ENCODE data around the gene MAPRE2.
"Not testable (repeated sequence)": the region's sequence is repeated elsewhere in the genome, so short reads cannot be mapped to it uniquely, and the experiment has no call there.

MAPRE2 gene

GRCh38 chr18:35163721-35164120 lies 122.5 kb downstream of the MAPRE2 start:
- in situ Hi-C loops (cut with HindIII; ENCODE audit: low pct_unique_long_range_greater_than_20kb, low sequenced_read_pairs), result no loop called here
- no peak for DNase-seq (ENCODE audit: low read depth in 1 of 2, low spot score in 1 of 2)
- TF ChIP-seq JUND (IDR thresholded peaks at IDR 0.05; ENCODE audit: low read depth), result no peak

GRCh38 chr18:35164133-35164532 lies 122.9 kb downstream of the MAPRE2 start:
- TF ChIP-seq JUND (IDR thresholded peaks at IDR 0.05; ENCODE audit: low read depth), result no peak
- in situ Hi-C loops (cut with HindIII; ENCODE audit: low pct_unique_long_range_greater_than_20kb, low sequenced_read_pairs), result no loop called here
- no peak for DNase-seq (ENCODE audit: low read depth in 1 of 2, low spot score in 1 of 2)

GRCh38 chr18:35167332-35167731 lies 126.1 kb downstream of the MAPRE2 start:
- DNase-seq (ENCODE audit: low read depth in 1 of 2, low spot score in 1 of 2), result no peak
- TF ChIP-seq JUND (IDR thresholded peaks at IDR 0.05; ENCODE audit: low read depth), result no peak
- in situ Hi-C loops (cut with HindIII; ENCODE audit: low pct_unique_long_range_greater_than_20kb, low sequenced_read_pairs), result no loop called here

GRCh38 chr18:35167857-35168256 lies 126.6 kb downstream of the MAPRE2 start:
- no peak for DNase-seq (ENCODE audit: low read depth in 1 of 2, low spot score in 1 of 2)
- no peak for TF ChIP-seq JUND (IDR thresholded peaks at IDR 0.05; ENCODE audit: low read depth)
- in situ Hi-C loops (cut with HindIII; ENCODE audit: low pct_unique_long_range_greater_than_20kb, low sequenced_read_pairs), result no loop called here

- DNase-seq (ENCODE audit: low read depth in 1 of 2, low spot score in 1 of 2); in situ Hi-C loops (cut with HindIII; ENCODE audit: low pct_unique_long_range_greater_than_20kb, low sequenced_read_pairs): not testable (repeated sequence)
Observed at GRCh38 chr18:35170323-35170722, 129.1 kb downstream of the MAPRE2 start.

- in situ Hi-C loops (cut with HindIII; ENCODE audit: low pct_unique_long_range_greater_than_20kb, low sequenced_read_pairs), result no loop called here
- no peak for TF ChIP-seq JUND (IDR thresholded peaks at IDR 0.05; ENCODE audit: low read depth)
- no peak for DNase-seq (ENCODE audit: low read depth in 1 of 2, low spot score in 1 of 2)
Observed at GRCh38 chr18:35171315-35171987, 130.2 kb downstream of the MAPRE2 start.

GRCh38 chr18:35172009-35172408 lies 130.8 kb downstream of the MAPRE2 start:
- no peak for DNase-seq (ENCODE audit: low read depth in 1 of 2, low spot score in 1 of 2)
- in situ Hi-C loops (cut with HindIII; ENCODE audit: low pct_unique_long_range_greater_than_20kb, low sequenced_read_pairs), result no loop called here
- no peak for TF ChIP-seq JUND (IDR thresholded peaks at IDR 0.05; ENCODE audit: low read depth)

GRCh38 chr18:35172451-35173035 lies 131.3 kb downstream of the MAPRE2 start:
- no peak for DNase-seq (ENCODE audit: low read depth in 1 of 2, low spot score in 1 of 2)
- in situ Hi-C loops (cut with HindIII; ENCODE audit: low pct_unique_long_range_greater_than_20kb, low sequenced_read_pairs), result no loop called here
- TF ChIP-seq JUND (IDR thresholded peaks at IDR 0.05; ENCODE audit: low read depth), result no peak

- in situ Hi-C loops (cut with HindIII; ENCODE audit: low pct_unique_long_range_greater_than_20kb, low sequenced_read_pairs), result no loop called here
- DNase-seq (ENCODE audit: low read depth in 1 of 2, low spot score in 1 of 2), result no peak
- no peak for TF ChIP-seq JUND (IDR thresholded peaks at IDR 0.05; ENCODE audit: low read depth)
Observed at GRCh38 chr18:35174093-35174731, 133.0 kb downstream of the MAPRE2 start.

- DNase-seq (ENCODE audit: low read depth in 1 of 2, low spot score in 1 of 2), result no peak
- no peak for TF ChIP-seq JUND (IDR thresholded peaks at IDR 0.05; ENCODE audit: low read depth)
- in situ Hi-C loops (cut with HindIII; ENCODE audit: low pct_unique_long_range_greater_than_20kb, low sequenced_read_pairs), result no loop called here
Observed at GRCh38 chr18:35174745-35175144, 133.5 kb downstream of the MAPRE2 start.

- in situ Hi-C loops (cut with HindIII; ENCODE audit: low pct_unique_long_range_greater_than_20kb, low sequenced_read_pairs), result no loop called here
- DNase-seq (ENCODE audit: low read depth in 1 of 2, low spot score in 1 of 2), result no peak
- no peak for TF ChIP-seq JUND (IDR thresholded peaks at IDR 0.05; ENCODE audit: low read depth)
Observed at GRCh38 chr18:35176925-35177324, 135.7 kb downstream of the MAPRE2 start.

- in situ Hi-C loops (cut with HindIII; ENCODE audit: low pct_unique_long_range_greater_than_20kb, low sequenced_read_pairs), result no loop called here
- TF ChIP-seq JUND (IDR thresholded peaks at IDR 0.05; ENCODE audit: low read depth), result no peak
- no peak for DNase-seq (ENCODE audit: low read depth in 1 of 2, low spot score in 1 of 2)
Observed at GRCh38 chr18:35178260-35178659, 137.0 kb downstream of the MAPRE2 start.

- no peak for DNase-seq (ENCODE audit: low read depth in 1 of 2, low spot score in 1 of 2)
- in situ Hi-C loops (cut with HindIII; ENCODE audit: low pct_unique_long_range_greater_than_20kb, low sequenced_read_pairs), result no loop called here
- TF ChIP-seq JUND (IDR thresholded peaks at IDR 0.05; ENCODE audit: low read depth), result no peak
Observed at GRCh38 chr18:35179906-35180305, 138.7 kb downstream of the MAPRE2 start.

All from T47D (cell line).